Astrocyte (in vitro differentiated cells and primary cell): ENCODE results near the gene ATXN7L1.

ENCODE experiments used
- EZH2 ChIP-seq: IDR thresholded peaks from 2 replicates; pipeline ENCODE4 v1.6.1; 2012; ENCODE audit warnings: mild to moderate bottlenecking, low read length, inconsistent platforms; ENCODE audit not compliant: insufficient read depth
- TF ChIP-seq, protein P1 (sequence below): IDR thresholded peaks from 2 replicates; pipeline ENCODE4 v1.5.1; 2011; ENCODE audit warnings: low read depth, mild to moderate bottlenecking, inconsistent platforms, low read length, moderate library complexity; ENCODE audit not compliant: insufficient read depth

DNA sequence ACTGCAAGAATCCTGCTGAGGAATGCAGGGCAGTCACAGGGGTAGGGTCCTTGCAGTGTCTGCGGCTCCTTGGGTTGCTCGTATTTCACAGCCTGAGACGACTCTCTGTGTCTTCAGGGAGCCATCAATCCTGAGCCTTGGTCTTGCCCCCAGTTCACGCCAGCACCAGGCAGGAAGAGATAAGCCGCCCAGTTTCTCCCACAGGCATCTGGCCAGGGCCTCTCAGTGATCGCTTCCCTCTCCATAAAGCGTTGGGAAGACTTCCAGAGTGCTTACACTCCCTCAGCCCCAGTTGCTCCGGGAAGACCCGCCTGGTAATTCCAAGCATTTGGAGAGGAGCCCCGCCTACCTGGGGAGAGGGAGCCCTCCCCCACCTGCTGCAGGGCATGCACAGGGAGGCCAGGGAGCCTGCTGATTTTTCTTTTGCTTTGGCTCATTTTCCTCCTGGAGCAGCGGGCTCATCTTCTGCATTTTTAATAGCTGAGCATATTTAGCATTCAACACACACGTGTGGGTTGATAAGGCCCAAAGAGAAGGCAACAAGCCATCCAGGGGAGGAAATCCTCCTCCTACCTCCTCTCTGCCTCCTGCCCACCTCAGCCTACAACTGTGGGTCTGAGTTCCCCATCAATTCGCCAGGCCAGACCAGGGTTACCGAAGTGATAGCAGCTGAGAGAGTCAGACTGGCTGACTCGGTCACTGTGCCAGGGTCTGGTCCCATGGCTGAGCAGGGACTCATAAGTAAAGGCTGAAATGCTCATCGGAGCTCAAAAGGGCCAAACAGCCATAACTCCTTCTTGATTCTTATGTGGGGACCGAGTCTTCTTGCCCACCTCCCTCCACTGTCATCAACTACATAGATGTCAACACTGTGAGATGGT lies 220.7 kb downstream of the ATXN7L1 start:
- TF ChIP-seq, protein P1, sequence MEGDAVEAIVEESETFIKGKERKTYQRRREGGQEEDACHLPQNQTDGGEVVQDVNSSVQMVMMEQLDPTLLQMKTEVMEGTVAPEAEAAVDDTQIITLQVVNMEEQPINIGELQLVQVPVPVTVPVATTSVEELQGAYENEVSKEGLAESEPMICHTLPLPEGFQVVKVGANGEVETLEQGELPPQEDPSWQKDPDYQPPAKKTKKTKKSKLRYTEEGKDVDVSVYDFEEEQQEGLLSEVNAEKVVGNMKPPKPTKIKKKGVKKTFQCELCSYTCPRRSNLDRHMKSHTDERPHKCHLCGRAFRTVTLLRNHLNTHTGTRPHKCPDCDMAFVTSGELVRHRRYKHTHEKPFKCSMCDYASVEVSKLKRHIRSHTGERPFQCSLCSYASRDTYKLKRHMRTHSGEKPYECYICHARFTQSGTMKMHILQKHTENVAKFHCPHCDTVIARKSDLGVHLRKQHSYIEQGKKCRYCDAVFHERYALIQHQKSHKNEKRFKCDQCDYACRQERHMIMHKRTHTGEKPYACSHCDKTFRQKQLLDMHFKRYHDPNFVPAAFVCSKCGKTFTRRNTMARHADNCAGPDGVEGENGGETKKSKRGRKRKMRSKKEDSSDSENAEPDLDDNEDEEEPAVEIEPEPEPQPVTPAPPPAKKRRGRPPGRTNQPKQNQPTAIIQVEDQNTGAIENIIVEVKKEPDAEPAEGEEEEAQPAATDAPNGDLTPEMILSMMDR = no peak
- no peak for TF ChIP-seq EZH2
